ENCODE results near the gene IL13.
"Not testable (repeated sequence)": the region's sequence is repeated elsewhere in the genome, so short reads cannot be mapped to it uniquely, and the experiment has no call there.

The IL13 gene

GRCh38 chr5:132657676-132658380, at the start of gene IL13:
TSS of gene IL13 (plus strand) at chr5:132658173. CDS start at chr5:132658187, 14 bp downstream.
- Mint-ChIP-seq H3K36me3 (peaks cover 19% of the 10 kb centered on the region), H3K4me1 (peaks cover 57% of the 10 kb centered on the region), H3K27ac (peak within 1 kb of the TSS; percentile 89), H3K4me3 (peak within 1 kb of the TSS; percentile 69), H3K9me3 (no peaks in the 10 kb centered on the region)
- DNase-seq (ENCODE audit: low spot score in 2 of 2): no peak
- ATAC-seq: peak; percentile 24

DNA sequence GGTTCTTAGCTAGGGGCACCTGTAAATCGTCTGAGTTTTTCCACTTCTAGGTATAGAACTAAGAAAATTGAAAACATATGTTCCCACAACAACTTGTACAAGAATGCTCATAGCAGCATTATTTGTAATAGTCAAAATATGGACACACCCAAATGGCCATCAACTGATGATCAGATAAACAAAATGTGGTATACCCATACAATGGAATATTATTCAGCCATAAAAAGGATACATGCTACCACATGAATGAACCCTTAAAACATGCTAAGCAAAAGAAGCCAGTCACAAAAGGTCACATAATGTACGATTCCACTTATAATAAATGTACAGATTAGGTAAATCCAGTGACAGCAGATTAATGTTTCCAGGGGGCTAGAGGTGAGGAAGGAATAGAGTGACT, 46.0 kb upstream of the IL13 start:
- ATAC-seq (no peak), DNase-seq (ENCODE audit: low spot score in 2 of 2) (no peak)
- Mint-ChIP-seq H3K27ac (no peak overlapping the region), H3K36me3 (peaks cover 93% of the 10 kb centered on the region), H3K9me3 (no peaks in the 10 kb centered on the region), H3K4me3 (no peak overlapping the region), H3K4me1 (no peaks in the 10 kb centered on the region)

- H3K4me3 Mint-ChIP-seq: no peak overlapping the region
Observed at GRCh38 chr5:132612846-132613245, 45.1 kb upstream of the IL13 start.

DNA sequence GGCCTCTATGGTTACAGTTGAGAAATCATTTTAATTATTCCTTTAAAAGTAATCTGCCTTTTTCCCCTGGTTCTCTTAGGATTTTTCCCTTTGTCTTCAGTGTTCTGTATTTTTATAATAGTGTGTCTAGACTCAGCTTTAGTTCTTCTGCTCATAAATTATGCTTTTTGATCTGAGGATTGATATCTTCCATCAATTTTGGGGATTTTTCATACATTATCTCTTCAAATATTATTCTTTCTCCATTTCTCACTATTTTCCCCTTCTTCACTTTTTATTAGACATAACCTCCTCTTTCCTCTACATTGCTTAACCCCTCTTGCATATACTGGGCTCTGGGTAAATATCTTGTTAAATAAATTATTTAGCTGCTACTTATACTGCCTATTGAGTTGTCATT, 36.3 kb upstream of the IL13 start:
- peaks cover 83% of the 10 kb centered on the region for H3K36me3 Mint-ChIP-seq
- no peak overlapping the region for H3K27ac Mint-ChIP-seq
- no peak for DNase-seq (ENCODE audit: low spot score in 2 of 2)
- peaks cover 13% of the 10 kb centered on the region for H3K4me1 Mint-ChIP-seq
- H3K9me3 Mint-ChIP-seq: no peaks in the 10 kb centered on the region
- ATAC-seq: no peak
- H3K4me3 Mint-ChIP-seq: no peak overlapping the region

More at GRCh38 chr5:132612846-132613245, 45.1 kb upstream of the IL13 start:
- ATAC-seq (no peak), DNase-seq (ENCODE audit: low spot score in 2 of 2) (no peak)
- Mint-ChIP-seq H3K36me3 (peaks cover 95% of the 10 kb centered on the region), H3K9me3 (no peaks in the 10 kb centered on the region), H3K4me1 (no peaks in the 10 kb centered on the region), H3K27ac (no peak overlapping the region)

DNA sequence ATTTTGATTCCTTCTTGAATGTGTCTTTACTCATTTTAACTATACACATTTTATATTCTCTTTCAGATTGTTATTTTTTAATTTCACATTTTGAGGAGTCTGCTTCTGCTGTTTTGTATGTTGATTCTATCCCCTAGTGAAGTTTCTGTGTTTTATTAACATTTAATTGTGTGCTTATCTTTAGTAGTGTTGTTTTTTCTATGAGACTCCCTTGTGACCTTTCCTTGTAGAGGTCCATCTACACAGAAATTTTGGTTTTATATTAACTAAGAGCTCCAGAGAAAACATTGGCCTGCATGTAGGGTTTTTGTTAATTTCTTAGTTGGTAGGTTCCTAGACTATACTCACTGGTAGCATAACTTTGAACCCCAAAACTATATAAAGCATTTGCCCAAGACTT, 35.4 kb upstream of the IL13 start:
- ATAC-seq: no peak
- Mint-ChIP-seq H3K9me3 (no peaks in the 10 kb centered on the region), H3K4me3 (no peak overlapping the region), H3K4me1 (peaks cover 16% of the 10 kb centered on the region), H3K36me3 (peaks cover 74% of the 10 kb centered on the region), H3K27ac (peak overlapping the region; percentile 36)
- no peak for DNase-seq (ENCODE audit: low spot score in 2 of 2)

GRCh38 chr5:132627470-132627869, 30.5 kb upstream of the IL13 start:
- no peak for ATAC-seq
- H3K36me3 Mint-ChIP-seq: peaks cover 66% of the 10 kb centered on the region
- H3K4me1 Mint-ChIP-seq: peaks cover 43% of the 10 kb centered on the region
- no peak for DNase-seq (ENCODE audit: low spot score in 2 of 2)
- H3K27ac Mint-ChIP-seq: no peak overlapping the region
- H3K9me3 Mint-ChIP-seq: no peaks in the 10 kb centered on the region
- H3K4me3 Mint-ChIP-seq: no peak overlapping the region

- Mint-ChIP-seq H3K4me1 (peaks cover 31% of the 10 kb centered on the region), H3K36me3 (peaks cover 64% of the 10 kb centered on the region), H3K4me3 (peak overlapping the region; percentile 17), H3K9me3 (no peaks in the 10 kb centered on the region), H3K27ac (peak overlapping the region; percentile 74)
- ATAC-seq (no peak), DNase-seq (ENCODE audit: low spot score in 2 of 2) (no peak)
Observed at GRCh38 chr5:132628814-132629213, 29.2 kb upstream of the IL13 start.

DNA sequence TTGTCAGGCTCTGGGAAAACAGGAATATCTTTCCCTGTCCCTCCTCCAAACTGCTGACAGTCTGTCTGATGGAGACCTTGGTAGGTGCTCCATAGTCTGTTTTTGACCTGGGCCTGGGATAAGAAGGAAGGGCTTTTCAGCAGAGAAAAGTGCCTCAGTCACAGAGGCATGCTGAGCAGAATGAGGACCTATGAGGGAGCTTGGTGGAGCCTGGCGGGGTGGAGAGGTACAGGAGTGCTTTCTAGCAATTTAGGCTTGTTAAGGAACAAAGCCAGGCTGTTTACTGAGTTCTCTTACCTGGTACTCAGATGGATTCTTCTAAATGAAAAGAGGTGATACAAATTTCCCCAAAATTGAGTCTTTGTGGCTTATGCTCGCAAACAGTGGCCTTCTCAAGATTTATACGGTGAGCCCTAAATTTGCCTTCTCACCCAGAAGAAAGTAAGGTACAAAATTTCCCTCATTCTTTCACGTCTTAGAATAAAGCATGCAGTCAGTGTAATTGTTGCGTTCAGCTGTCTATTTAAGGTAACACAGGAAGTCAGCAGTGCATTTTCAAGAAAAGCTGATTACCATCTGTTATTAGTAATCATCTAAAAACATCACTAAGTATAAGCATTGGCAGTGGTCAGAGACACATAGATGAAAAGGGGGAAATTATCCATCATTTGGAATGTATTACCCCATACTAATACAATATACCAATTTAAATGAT, 28.6 kb upstream of the IL13 start:
- Mint-ChIP-seq H3K9me3 (no peaks in the 10 kb centered on the region), H3K4me1 (peaks cover 30% of the 10 kb centered on the region), H3K4me3 (peak overlapping the region; percentile 17), H3K27ac (peak overlapping the region; percentile 74), H3K36me3 (peaks cover 64% of the 10 kb centered on the region)
- ATAC-seq (peak; percentile 65), DNase-seq (ENCODE audit: low spot score in 2 of 2) (no peak)

DNA sequence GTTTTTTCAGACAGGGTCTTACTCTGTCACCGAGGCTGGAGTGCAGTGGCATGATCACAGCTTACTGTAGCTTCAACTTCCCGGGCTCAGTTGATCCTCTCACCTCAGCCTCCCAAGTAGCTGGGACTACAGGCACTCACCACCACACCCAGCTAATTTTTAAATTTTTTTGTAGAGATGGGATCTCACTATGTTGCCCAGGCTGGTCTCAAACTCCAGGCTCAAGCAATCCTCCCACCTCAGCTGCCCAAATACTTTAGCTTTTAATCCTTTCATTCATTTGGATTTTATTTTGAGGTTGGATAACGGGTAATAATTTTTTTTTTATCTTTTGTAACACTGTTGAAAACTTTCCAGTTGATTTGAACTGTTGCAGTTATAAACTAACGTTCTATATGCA, 24.4 kb upstream of the IL13 start:
- H3K4me1 Mint-ChIP-seq: peaks cover 44% of the 10 kb centered on the region
- not testable (repeated sequence) for DNase-seq (ENCODE audit: low spot score in 2 of 2); H3K4me3 Mint-ChIP-seq; ATAC-seq; H3K27ac Mint-ChIP-seq; H3K9me3 Mint-ChIP-seq
- peaks cover 80% of the 10 kb centered on the region for H3K36me3 Mint-ChIP-seq

DNA sequence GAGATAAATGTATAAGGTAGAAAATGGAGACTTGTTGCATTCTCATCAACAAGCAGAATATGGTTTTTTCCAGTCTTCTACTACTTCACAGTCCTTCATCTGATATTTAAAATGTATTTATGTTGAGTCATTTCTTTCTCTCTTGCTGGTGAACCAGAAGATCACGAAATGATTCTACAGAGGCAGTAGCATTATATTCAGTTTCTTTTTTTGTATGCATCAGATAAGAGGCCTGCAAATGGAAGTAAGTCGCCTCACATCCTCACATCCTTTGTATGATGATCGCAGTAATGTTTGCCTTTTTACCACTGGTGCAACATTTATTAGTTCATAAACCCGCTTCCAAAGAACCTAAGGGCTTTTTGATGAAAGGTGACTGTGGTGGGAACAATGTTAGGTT, 22.1 kb upstream of the IL13 start:
- ATAC-seq (peak; percentile 90), DNase-seq (ENCODE audit: low spot score in 2 of 2) (no peak)
- Mint-ChIP-seq H3K4me1 (peaks cover 55% of the 10 kb centered on the region), H3K27ac (peak overlapping the region; percentile 70), H3K4me3 (peak overlapping the region; percentile 38), H3K9me3 (no peaks in the 10 kb centered on the region), H3K36me3 (peaks cover 84% of the 10 kb centered on the region)

DNA sequence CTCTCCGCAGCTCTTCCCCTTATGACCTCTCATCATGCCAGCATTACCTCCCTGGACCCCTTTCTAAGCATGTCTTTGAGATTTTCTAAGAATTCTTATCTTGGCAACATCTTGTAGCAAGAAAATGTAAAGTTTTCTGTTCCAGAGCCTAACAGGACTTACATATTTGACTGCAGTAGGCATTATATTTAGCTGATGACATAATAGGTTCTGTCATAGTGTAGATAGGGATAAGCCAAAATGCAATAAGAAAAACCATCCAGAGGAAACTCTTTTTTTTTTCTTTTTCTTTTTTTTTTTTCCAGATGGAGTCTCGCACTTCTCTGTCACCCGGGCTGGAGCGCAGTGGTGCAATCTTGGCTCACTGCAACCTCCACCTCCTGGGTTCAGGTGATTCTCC, 20.7 kb upstream of the IL13 start:
- Mint-ChIP-seq H3K4me1 (peaks cover 62% of the 10 kb centered on the region), H3K27ac (no peak overlapping the region)

GRCh38 chr5:132639706-132640130, 18.3 kb upstream of the IL13 start:
- DNase-seq (ENCODE audit: low spot score in 2 of 2) (no peak), ATAC-seq (peak; percentile 57)
- peak overlapping the region; percentile 44 for H3K4me3 Mint-ChIP-seq
- H3K9me3 Mint-ChIP-seq: no peaks in the 10 kb centered on the region
- H3K4me1 Mint-ChIP-seq: peaks cover 73% of the 10 kb centered on the region
- H3K27ac Mint-ChIP-seq: peak overlapping the region; percentile 87
- peaks cover 81% of the 10 kb centered on the region for H3K36me3 Mint-ChIP-seq

More for the DNA sequence above, 20.7 kb upstream of the IL13 start:
- H3K9me3 Mint-ChIP-seq: no peaks in the 10 kb centered on the region
- H3K4me3 Mint-ChIP-seq: no peak overlapping the region
- H3K36me3 Mint-ChIP-seq: peaks cover 84% of the 10 kb centered on the region
- no peak for ATAC-seq
- no peak for DNase-seq (ENCODE audit: low spot score in 2 of 2)

- Mint-ChIP-seq H3K4me1 (peaks cover 70% of the 10 kb centered on the region), H3K4me3 (peak overlapping the region; percentile 44), H3K36me3 (peaks cover 81% of the 10 kb centered on the region), H3K9me3 (no peaks in the 10 kb centered on the region), H3K27ac (peak overlapping the region; percentile 87)
- DNase-seq (ENCODE audit: low spot score in 2 of 2) (peak in 1 of 2 donors; percentile 69), ATAC-seq (peak; percentile 58)
Observed at GRCh38 chr5:132640613-132641012, 17.4 kb upstream of the IL13 start.

DNA sequence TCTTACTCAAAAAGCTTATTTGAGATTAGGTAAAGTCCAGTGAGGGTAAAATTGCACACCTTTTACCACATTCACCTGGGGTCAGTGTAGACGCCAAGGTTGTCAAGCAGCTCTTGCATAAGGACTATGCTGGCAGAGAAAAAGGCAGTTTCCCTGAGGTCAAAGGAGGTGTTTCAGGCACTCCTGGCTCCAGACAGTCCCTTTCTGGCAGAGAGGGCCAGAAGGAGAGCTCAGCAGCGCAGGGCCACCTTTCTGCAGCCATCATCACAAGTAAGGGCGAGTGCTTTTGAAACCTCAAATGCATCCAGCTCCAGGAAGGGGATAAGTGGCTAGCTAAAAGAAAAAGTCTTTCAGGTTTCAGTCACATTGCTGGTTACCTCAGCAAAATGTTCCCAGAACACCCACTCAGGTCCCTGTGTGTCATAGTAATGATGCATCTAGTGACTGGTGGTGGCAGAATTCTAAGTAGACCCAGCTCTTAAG, 16.7 kb upstream of the IL13 start:
- Mint-ChIP-seq H3K4me1 (peaks cover 64% of the 10 kb centered on the region), H3K9me3 (no peaks in the 10 kb centered on the region), H3K4me3 (peak overlapping the region; percentile 44), H3K27ac (peak overlapping the region; percentile 87), H3K36me3 (peaks cover 77% of the 10 kb centered on the region)
- ATAC-seq: peak; percentile 89
- peak in 1 of 2 donors; percentile 72 for DNase-seq (ENCODE audit: low spot score in 2 of 2)

GRCh38 chr5:132641841-132642240, 16.1 kb upstream of the IL13 start:
- no peaks in the 10 kb centered on the region for H3K9me3 Mint-ChIP-seq
- DNase-seq (ENCODE audit: low spot score in 2 of 2) (no peak), ATAC-seq (peak; percentile 12)
- H3K4me1 Mint-ChIP-seq: peaks cover 62% of the 10 kb centered on the region
- peak overlapping the region; percentile 44 for H3K4me3 Mint-ChIP-seq
- H3K27ac Mint-ChIP-seq: peak overlapping the region; percentile 87
- H3K36me3 Mint-ChIP-seq: peaks cover 74% of the 10 kb centered on the region

GRCh38 chr5:132644177-132644576, 13.8 kb upstream of the IL13 start:
- no peak for ATAC-seq
- no peak for DNase-seq (ENCODE audit: low spot score in 2 of 2)
- Mint-ChIP-seq H3K27ac (no peak overlapping the region), H3K4me3 (no peak overlapping the region), H3K9me3 (peaks cover 8% of the 10 kb centered on the region), H3K4me1 (peaks cover 49% of the 10 kb centered on the region), H3K36me3 (peaks cover 50% of the 10 kb centered on the region)

Data from stimulated activated effector memory CD8-positive, alpha-beta T cell treated with anti-CD3 and anti-CD28 coated beads, Interleukin-12 subunit alpha, Interleukin-12 subunit beta, amount 100 ng/mL, for 72 hours (primary cell).